ENCODE measurements around the gene FAM83D.
A peak's percentile ranks its signal among the peaks of the same experiment; 100 is the strongest.

FAM83D gene

GRCh38 chr20:38931984-38932383 is 5.8 kb downstream of the FAM83D start:
- H3K36me3 ChIP-seq (ENCODE audit: control insufficient read depth in 1 of 2, insufficient read depth in 2 of 2, low read depth in 1 of 2, low read length in 2 of 2), result no peaks in the 10 kb centered on the region
- H2BK120ac ChIP-seq (ENCODE audit: low read depth, low read length), result no peak overlapping the region
- no peak for DNase-seq
- H3K18ac ChIP-seq (ENCODE audit: low read depth in 1 of 2, low read length in 2 of 2), result no peak overlapping the region
- H3K23ac ChIP-seq (ENCODE audit: low read length in 2 of 2), result no peak overlapping the region
- H3K79me1 ChIP-seq (replicated peaks; ENCODE audit: low read length, poor library complexity, severe bottlenecking), result peaks cover 9% of the 10 kb centered on the region
- no peak overlapping the region for H4K8ac ChIP-seq (ENCODE audit: low read length)
- no peaks in the 10 kb centered on the region for H3K9me3 ChIP-seq (ENCODE audit: control insufficient read depth, low read length)
- peak overlapping the region; percentile 68 for H3K9ac ChIP-seq (ENCODE audit: low read length)
- no peak overlapping the region for H3K4ac ChIP-seq (ENCODE audit: low read depth in 1 of 2, low read length in 2 of 2)
- no peaks in the 10 kb centered on the region for H3K27me3 ChIP-seq (ENCODE audit: control insufficient read depth in 1 of 2, insufficient read depth in 1 of 2, low read length in 2 of 2)
- peak overlapping the region in 1 of 2 experiments; percentile 46 for H3K4me3 ChIP-seq (ENCODE audit: insufficient read depth in 1 of 2, low read depth in 1 of 2, low read length in 2 of 2)
- H2BK12ac ChIP-seq (ENCODE audit: low read length in 2 of 2), result no peak overlapping the region
- H3K27ac ChIP-seq (ENCODE audit: low read length, poor library complexity, severe bottlenecking), result no peak overlapping the region
- H2AFZ ChIP-seq (ENCODE audit: low read depth, low read length), result no peak overlapping the region
- no peak overlapping the region for H4K91ac ChIP-seq (ENCODE audit: low read length)
- no peak overlapping the region for H3K4me2 ChIP-seq (ENCODE audit: low read length, poor library complexity, severe bottlenecking)
- H3K4me1 ChIP-seq (ENCODE audit: control insufficient read depth, insufficient read depth, low read depth, low read length), result peaks cover 10% of the 10 kb centered on the region
- no peak overlapping the region for H2BK15ac ChIP-seq (ENCODE audit: low read depth, poor library complexity, severe bottlenecking)
- H2AK5ac ChIP-seq (ENCODE audit: low read length, severe bottlenecking), result no peak overlapping the region
- WGBS, result 95% methylated on average over 4 of the region's 4 CpGs
- no peak overlapping the region for H3K14ac ChIP-seq (ENCODE audit: low read length in 2 of 2)
- no peak overlapping the region for H2BK5ac ChIP-seq (ENCODE audit: low read depth, low read length, poor library complexity, severe bottlenecking)

- no peak overlapping the region for H3K4me2 ChIP-seq (ENCODE audit: low read length, poor library complexity, severe bottlenecking)
- H3K4ac ChIP-seq (ENCODE audit: low read depth in 1 of 2, low read length in 2 of 2), result peak overlapping the region in 1 of 2 experiments; percentile 41
- H3K14ac ChIP-seq (ENCODE audit: low read length in 2 of 2), result no peak overlapping the region
- no peak overlapping the region for H3K18ac ChIP-seq (ENCODE audit: low read depth in 1 of 2, low read length in 2 of 2)
- H4K8ac ChIP-seq (ENCODE audit: low read length), result peak overlapping the region; percentile 66
- H2BK120ac ChIP-seq (ENCODE audit: low read depth, low read length), result no peak overlapping the region
- H2BK15ac ChIP-seq (ENCODE audit: low read depth, poor library complexity, severe bottlenecking), result no peak overlapping the region
- H3K4me3 ChIP-seq (ENCODE audit: insufficient read depth in 1 of 2, low read depth in 1 of 2, low read length in 2 of 2), result peak overlapping the region in 1 of 2 experiments; percentile 46
- DNase-seq, result peak; percentile 54
- H3K9me3 ChIP-seq (ENCODE audit: control insufficient read depth, low read length), result no peaks in the 10 kb centered on the region
- WGBS, result 90% methylated on average over 8 of the region's 9 CpGs
- H3K23ac ChIP-seq (ENCODE audit: low read length in 2 of 2), result no peak overlapping the region
- H2BK5ac ChIP-seq (ENCODE audit: low read depth, low read length, poor library complexity, severe bottlenecking), result no peak overlapping the region
- peaks cover 9% of the 10 kb centered on the region for H3K4me1 ChIP-seq (ENCODE audit: control insufficient read depth, insufficient read depth, low read depth, low read length)
- no peaks in the 10 kb centered on the region for H3K27me3 ChIP-seq (ENCODE audit: control insufficient read depth in 1 of 2, insufficient read depth in 1 of 2, low read length in 2 of 2)
- H2BK12ac ChIP-seq (ENCODE audit: low read length in 2 of 2), result peak overlapping the region in 1 of 2 experiments; percentile 46
- H2AK5ac ChIP-seq (ENCODE audit: low read length, severe bottlenecking), result no peak overlapping the region
- H4K91ac ChIP-seq (ENCODE audit: low read length), result peak overlapping the region; percentile 81
- H3K9ac ChIP-seq (ENCODE audit: low read length), result peak overlapping the region; percentile 68
- no peak overlapping the region for H3K27ac ChIP-seq (ENCODE audit: low read length, poor library complexity, severe bottlenecking)
- peaks cover 12% of the 10 kb centered on the region for H3K79me1 ChIP-seq (replicated peaks; ENCODE audit: low read length, poor library complexity, severe bottlenecking)
- H3K36me3 ChIP-seq (ENCODE audit: control insufficient read depth in 1 of 2, insufficient read depth in 2 of 2, low read depth in 1 of 2, low read length in 2 of 2), result no peaks in the 10 kb centered on the region
- peak overlapping the region; percentile 29 for H2AFZ ChIP-seq (ENCODE audit: low read depth, low read length)
Observed at GRCh38 chr20:38932457-38933120, 6.4 kb downstream of the FAM83D start.

GRCh38 chr20:38934530-38934929 is 8.3 kb downstream of the FAM83D start:
- Histone ChIP-seq H3K4ac (ENCODE audit: low read depth in 1 of 2, low read length in 2 of 2) (no peak overlapping the region), H3K4me3 (ENCODE audit: insufficient read depth in 1 of 2, low read depth in 1 of 2, low read length in 2 of 2) (no peak overlapping the region), H2BK5ac (ENCODE audit: low read depth, low read length, poor library complexity, severe bottlenecking) (no peak overlapping the region), H3K9me3 (ENCODE audit: control insufficient read depth, low read length) (no peaks in the 10 kb centered on the region), H3K14ac (ENCODE audit: low read length in 2 of 2) (no peak overlapping the region), H3K36me3 (ENCODE audit: control insufficient read depth in 1 of 2, insufficient read depth in 2 of 2, low read depth in 1 of 2, low read length in 2 of 2) (no peaks in the 10 kb centered on the region), H2AFZ (ENCODE audit: low read depth, low read length) (no peak overlapping the region), H3K4me2 (ENCODE audit: low read length, poor library complexity, severe bottlenecking) (no peak overlapping the region), H2BK15ac (ENCODE audit: low read depth, poor library complexity, severe bottlenecking) (no peak overlapping the region), H3K79me1 (replicated peaks; ENCODE audit: low read length, poor library complexity, severe bottlenecking) (peaks cover 20% of the 10 kb centered on the region), H3K23ac (ENCODE audit: low read length in 2 of 2) (no peak overlapping the region), H3K27ac (ENCODE audit: low read length, poor library complexity, severe bottlenecking) (no peak overlapping the region), H3K18ac (ENCODE audit: low read depth in 1 of 2, low read length in 2 of 2) (no peak overlapping the region), H3K4me1 (ENCODE audit: control insufficient read depth, insufficient read depth, low read depth, low read length) (peaks cover 6% of the 10 kb centered on the region), H3K9ac (ENCODE audit: low read length) (no peak overlapping the region), H4K91ac (ENCODE audit: low read length) (no peak overlapping the region), H3K27me3 (ENCODE audit: control insufficient read depth in 1 of 2, insufficient read depth in 1 of 2, low read length in 2 of 2) (no peaks in the 10 kb centered on the region), H2BK120ac (ENCODE audit: low read depth, low read length) (no peak overlapping the region), H2AK5ac (ENCODE audit: low read length, severe bottlenecking) (no peak overlapping the region), H2BK12ac (ENCODE audit: low read length in 2 of 2) (no peak overlapping the region), H4K8ac (ENCODE audit: low read length) (no peak overlapping the region)
- DNase-seq, result no peak
- 97% methylated on average over 5 of the region's 5 CpGs for WGBS

GRCh38 chr20:38935285-38935684 is 9.1 kb downstream of the FAM83D start:
- Histone ChIP-seq H4K8ac (ENCODE audit: low read length) (no peak overlapping the region), H3K27ac (ENCODE audit: low read length, poor library complexity, severe bottlenecking) (no peak overlapping the region), H3K4ac (ENCODE audit: low read depth in 1 of 2, low read length in 2 of 2) (no peak overlapping the region), H2AK5ac (ENCODE audit: low read length, severe bottlenecking) (no peak overlapping the region), H3K18ac (ENCODE audit: low read depth in 1 of 2, low read length in 2 of 2) (peak overlapping the region in 1 of 2 experiments; percentile 16), H2BK120ac (ENCODE audit: low read depth, low read length) (peak overlapping the region; percentile 23), H3K4me3 (ENCODE audit: insufficient read depth in 1 of 2, low read depth in 1 of 2, low read length in 2 of 2) (no peak overlapping the region), H2AFZ (ENCODE audit: low read depth, low read length) (no peak overlapping the region), H3K27me3 (ENCODE audit: control insufficient read depth in 1 of 2, insufficient read depth in 1 of 2, low read length in 2 of 2) (no peaks in the 10 kb centered on the region), H2BK15ac (ENCODE audit: low read depth, poor library complexity, severe bottlenecking) (no peak overlapping the region), H3K4me2 (ENCODE audit: low read length, poor library complexity, severe bottlenecking) (no peak overlapping the region), H4K91ac (ENCODE audit: low read length) (no peak overlapping the region), H2BK12ac (ENCODE audit: low read length in 2 of 2) (no peak overlapping the region), H2BK5ac (ENCODE audit: low read depth, low read length, poor library complexity, severe bottlenecking) (no peak overlapping the region), H3K4me1 (ENCODE audit: control insufficient read depth, insufficient read depth, low read depth, low read length) (peaks cover 6% of the 10 kb centered on the region), H3K14ac (ENCODE audit: low read length in 2 of 2) (no peak overlapping the region), H3K9ac (ENCODE audit: low read length) (no peak overlapping the region), H3K9me3 (ENCODE audit: control insufficient read depth, low read length) (no peaks in the 10 kb centered on the region), H3K36me3 (ENCODE audit: control insufficient read depth in 1 of 2, insufficient read depth in 2 of 2, low read depth in 1 of 2, low read length in 2 of 2) (no peaks in the 10 kb centered on the region), H3K79me1 (replicated peaks; ENCODE audit: low read length, poor library complexity, severe bottlenecking) (peaks cover 20% of the 10 kb centered on the region), H3K23ac (ENCODE audit: low read length in 2 of 2) (no peak overlapping the region)
- 37% methylated on average over 3 of the region's 3 CpGs for WGBS
- peak; percentile 51 for DNase-seq

Data from mesenchymal stem cell (in vitro differentiated cells and primary cell).